ENCODE data around the gene NR5A2.

The NR5A2 gene

DNA sequence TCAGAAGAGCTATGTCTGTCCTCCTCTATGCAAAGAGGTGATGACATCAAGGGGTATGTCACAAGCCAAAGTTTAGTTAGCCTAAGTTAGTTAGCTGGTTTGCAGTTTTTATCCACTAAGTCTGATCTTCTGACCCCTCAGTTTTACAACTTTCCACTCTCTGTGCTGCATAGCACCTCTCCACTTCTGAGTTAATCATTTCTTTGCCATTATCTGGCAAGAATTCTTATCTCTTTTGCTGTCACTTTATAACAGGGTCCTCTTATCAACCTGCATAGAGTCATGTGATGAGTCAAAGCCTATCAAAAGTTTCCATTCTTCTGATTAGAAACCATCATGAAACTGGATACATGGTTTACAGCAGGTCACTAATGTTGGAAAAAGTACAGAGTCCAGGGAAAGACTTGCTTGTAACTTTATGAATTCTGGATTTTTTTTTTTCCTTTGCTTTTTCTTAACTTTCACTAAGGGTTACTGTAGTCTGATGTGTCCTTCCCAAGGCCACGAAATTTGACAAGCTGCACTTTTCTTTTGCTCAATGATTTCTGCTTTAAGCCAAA, at the start of gene NR5A2:
TSS of gene NR5A2 (plus strand) at position 447 of the 560 bp plus-strand sequence. CDS start 138 bp downstream, outside the sequence.
- peaks cover 80% of the 10 kb centered on the region for H3K27me3 Mint-ChIP-seq
- H3K36me3 Mint-ChIP-seq (ENCODE audit: low read depth) = no peaks in the 10 kb centered on the region
- H3K9me3 Mint-ChIP-seq = no peaks in the 10 kb centered on the region
- H3K27ac Mint-ChIP-seq = no peak within 1 kb of the TSS
- H3K4me3 Mint-ChIP-seq = no peak within 1 kb of the TSS
- peaks cover 8% of the 10 kb centered on the region for H3K4me1 Mint-ChIP-seq (ENCODE audit: low read depth)

DNA sequence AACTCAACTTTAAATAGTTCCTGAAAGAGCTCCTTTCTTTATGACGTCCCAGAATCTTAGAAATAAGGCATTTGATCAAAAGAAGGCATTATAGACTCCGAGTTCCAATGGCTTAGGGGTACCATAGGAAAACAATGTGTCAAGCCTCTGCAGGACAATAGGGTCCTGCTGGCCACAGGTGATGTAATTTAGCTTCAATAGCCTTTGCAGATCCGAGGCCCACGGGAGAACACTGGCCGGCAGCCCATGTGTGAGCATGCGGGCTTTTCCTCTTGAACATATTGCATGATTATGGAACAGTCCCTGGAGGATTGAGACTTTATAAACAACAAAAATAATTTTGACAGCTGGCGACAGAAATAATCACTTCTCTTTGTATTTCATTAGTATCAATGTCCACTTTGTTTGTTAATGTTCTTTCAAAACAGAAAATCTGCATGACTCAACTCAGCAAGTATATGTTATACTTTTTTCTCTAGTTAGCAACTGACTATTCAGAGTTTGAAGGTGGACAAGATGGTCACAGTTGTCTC, 49.0 kb upstream of the NR5A2 start:
- H3K4me3 Mint-ChIP-seq = no peak overlapping the region
- no peaks in the 10 kb centered on the region for H3K36me3 Mint-ChIP-seq (ENCODE audit: low read depth)
- no peaks in the 10 kb centered on the region for H3K4me1 Mint-ChIP-seq (ENCODE audit: low read depth)
- no peaks in the 10 kb centered on the region for H3K9me3 Mint-ChIP-seq
- H3K27me3 Mint-ChIP-seq = peaks cover 26% of the 10 kb centered on the region
- no peak overlapping the region for H3K27ac Mint-ChIP-seq

DNA sequence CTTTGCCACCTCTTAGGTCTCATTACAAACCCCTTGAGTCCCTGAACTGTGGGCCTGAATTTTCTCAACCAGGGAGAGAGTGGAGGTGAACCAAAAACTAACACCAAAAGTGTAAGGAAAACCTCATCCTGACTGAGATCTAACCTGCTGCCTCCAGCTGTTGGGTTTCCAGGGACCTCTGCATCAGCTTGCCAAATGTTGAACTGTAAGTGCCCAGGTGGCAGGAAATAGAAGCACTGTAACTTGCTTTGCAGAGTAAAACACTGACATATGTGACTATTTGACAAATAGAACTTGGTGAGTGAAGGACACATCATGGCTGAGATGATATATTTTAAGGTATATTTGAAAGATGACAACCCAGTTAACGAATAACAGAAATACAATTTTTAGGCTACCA, 48.4 kb upstream of the NR5A2 start:
- Mint-ChIP-seq H3K4me3 (no peak overlapping the region), H3K27me3 (peaks cover 22% of the 10 kb centered on the region), H3K9me3 (no peaks in the 10 kb centered on the region), H3K36me3 (ENCODE audit: low read depth) (no peaks in the 10 kb centered on the region), H3K27ac (no peak overlapping the region), H3K4me1 (ENCODE audit: low read depth) (no peaks in the 10 kb centered on the region)

DNA sequence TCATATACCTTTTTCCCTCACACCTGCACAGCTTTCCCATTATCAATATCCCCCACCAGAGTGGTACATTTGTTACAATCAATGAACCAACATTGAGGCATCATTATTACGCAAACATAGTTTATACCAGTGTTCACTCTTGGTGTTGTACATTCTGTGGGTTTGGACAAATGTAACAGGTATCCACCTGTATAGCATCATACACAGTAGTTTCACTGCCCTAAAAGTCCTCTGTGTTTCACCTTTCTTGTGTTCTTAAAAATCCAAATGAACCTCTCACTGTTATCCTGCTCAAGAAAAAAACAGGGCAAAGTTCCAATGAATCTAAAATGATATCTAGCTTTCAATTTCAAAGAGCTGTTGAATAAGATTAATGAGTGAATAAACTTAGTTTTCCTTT, 45.9 kb upstream of the NR5A2 start:
- H3K27ac Mint-ChIP-seq = no peak overlapping the region
- no peaks in the 10 kb centered on the region for H3K4me1 Mint-ChIP-seq (ENCODE audit: low read depth)
- H3K36me3 Mint-ChIP-seq (ENCODE audit: low read depth) = no peaks in the 10 kb centered on the region
- peaks cover 14% of the 10 kb centered on the region for H3K27me3 Mint-ChIP-seq
- H3K9me3 Mint-ChIP-seq = no peaks in the 10 kb centered on the region
- H3K4me3 Mint-ChIP-seq = no peak overlapping the region

DNA sequence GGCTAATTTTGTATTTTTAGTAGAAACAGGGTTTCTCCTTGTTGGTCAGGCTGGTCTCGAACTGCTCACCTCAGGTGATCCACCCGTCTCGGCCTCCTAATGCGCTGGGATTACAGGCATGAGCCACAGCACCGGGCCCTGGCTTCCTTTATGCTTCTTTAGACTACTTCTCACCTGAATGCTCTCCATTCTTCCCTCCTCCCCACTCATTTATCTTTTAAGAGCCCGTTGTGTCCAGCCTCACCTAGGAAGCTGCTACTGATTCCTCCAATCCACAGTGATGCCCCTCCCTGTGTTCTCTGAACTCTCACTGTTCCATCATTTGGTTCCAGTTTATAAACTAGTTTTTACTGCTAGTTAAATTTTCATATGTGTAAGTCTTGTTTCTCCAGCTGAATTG, 44.9 kb upstream of the NR5A2 start:
- Mint-ChIP-seq H3K27ac (no peak overlapping the region), H3K4me3 (no peak overlapping the region), H3K4me1 (ENCODE audit: low read depth) (no peaks in the 10 kb centered on the region), H3K27me3 (peaks cover 13% of the 10 kb centered on the region), H3K36me3 (ENCODE audit: low read depth) (no peaks in the 10 kb centered on the region), H3K9me3 (no peaks in the 10 kb centered on the region)

DNA sequence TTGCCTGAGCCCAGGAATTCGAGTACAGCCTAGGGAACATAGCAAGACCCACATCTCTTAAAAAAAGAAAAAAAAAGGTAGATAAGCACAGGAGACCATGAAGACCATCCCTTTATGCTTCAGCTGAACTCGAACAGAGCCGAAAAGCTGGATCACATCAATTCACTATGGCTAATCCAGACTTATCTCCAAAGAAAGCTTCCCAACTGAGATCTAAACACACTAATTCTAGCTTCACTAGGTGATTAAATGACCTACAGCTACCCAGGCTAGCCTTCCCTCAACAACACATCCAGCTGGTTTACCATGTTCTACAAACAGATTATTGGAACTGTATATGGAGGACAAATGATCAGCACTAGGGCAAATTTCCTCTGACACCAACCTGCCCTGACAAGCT, 44.0 kb upstream of the NR5A2 start:
- H3K9me3 Mint-ChIP-seq = no peaks in the 10 kb centered on the region
- H3K27ac Mint-ChIP-seq = no peak overlapping the region
- H3K36me3 Mint-ChIP-seq (ENCODE audit: low read depth) = no peaks in the 10 kb centered on the region
- H3K27me3 Mint-ChIP-seq = peaks cover 10% of the 10 kb centered on the region
- H3K4me3 Mint-ChIP-seq = no peak overlapping the region
- no peaks in the 10 kb centered on the region for H3K4me1 Mint-ChIP-seq (ENCODE audit: low read depth)

DNA sequence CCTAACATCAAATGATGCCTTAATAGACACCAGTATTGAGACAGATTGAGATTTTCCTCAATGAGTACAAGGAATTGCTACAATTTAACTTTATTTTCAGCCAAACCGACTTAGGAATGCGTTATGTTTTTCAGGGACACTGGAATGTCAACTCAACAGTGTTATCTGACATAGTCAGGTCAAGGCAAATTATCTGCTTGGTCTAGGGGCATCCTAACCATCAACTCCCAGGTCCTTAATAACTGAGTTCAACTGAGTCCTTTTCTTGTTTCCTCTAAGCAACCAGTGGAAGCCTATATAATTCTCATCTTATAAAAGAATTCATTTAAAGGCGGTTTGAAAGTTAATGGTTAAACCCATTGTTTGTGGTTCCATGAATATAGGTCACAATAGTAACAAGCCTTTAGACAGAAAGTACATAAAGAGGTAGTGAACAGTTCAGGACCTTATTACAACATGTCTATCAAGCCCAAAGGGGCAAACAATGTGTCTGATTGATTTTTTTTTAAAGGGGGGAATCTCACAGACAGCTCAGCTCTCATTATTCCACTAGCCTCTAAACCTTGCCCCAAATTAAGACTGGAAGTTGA, 32.3 kb upstream of the NR5A2 start:
- Mint-ChIP-seq H3K4me1 (ENCODE audit: low read depth) (no peaks in the 10 kb centered on the region), H3K36me3 (ENCODE audit: low read depth) (no peaks in the 10 kb centered on the region), H3K27me3 (peaks cover 23% of the 10 kb centered on the region), H3K27ac (no peak overlapping the region), H3K4me3 (no peak overlapping the region), H3K9me3 (no peaks in the 10 kb centered on the region)

DNA sequence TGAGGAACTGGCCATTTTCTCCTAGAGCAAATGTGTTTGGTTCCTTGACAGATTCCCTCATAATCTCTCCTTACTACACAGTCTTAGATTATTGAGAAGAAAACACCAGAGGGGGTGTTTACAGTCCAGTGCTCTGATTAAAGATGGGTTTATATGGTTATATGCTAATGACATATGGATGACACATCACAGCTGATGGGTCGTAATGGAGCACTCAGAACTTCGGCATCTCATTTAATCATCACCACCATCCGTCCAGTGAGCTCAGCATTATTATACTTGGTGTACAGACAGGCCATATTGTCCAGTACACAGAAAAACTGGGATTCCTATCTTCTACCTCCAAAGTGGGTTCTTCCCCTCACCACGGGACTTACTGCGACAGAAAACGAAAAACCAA, 22.3 kb upstream of the NR5A2 start:
- Mint-ChIP-seq H3K27me3 (peaks cover 7% of the 10 kb centered on the region), H3K36me3 (ENCODE audit: low read depth) (no peaks in the 10 kb centered on the region), H3K4me1 (ENCODE audit: low read depth) (no peaks in the 10 kb centered on the region), H3K4me3 (no peak overlapping the region), H3K9me3 (no peaks in the 10 kb centered on the region), H3K27ac (no peak overlapping the region)

DNA sequence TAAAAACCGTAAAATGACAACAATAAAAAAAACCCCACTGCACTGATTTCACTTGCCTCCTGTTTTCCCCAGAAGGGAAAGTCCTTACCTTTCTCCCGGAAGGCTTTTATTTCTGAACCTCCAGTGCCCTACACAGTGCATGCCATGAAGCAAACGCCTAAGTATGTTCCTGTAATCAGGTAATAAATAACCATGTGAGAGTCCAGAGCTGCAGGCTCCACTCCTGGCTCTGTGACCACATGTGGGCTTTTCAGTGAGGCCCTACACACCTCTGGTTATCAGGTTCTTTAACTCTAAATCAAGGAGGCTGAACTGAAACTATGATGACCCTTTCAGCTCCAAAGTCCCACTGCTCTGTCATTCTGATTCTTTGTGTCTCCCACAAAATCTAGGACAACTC, 20.8 kb upstream of the NR5A2 start:
- Mint-ChIP-seq H3K9me3 (no peaks in the 10 kb centered on the region), H3K4me1 (ENCODE audit: low read depth) (no peaks in the 10 kb centered on the region), H3K36me3 (ENCODE audit: low read depth) (no peaks in the 10 kb centered on the region), H3K27me3 (peaks cover 10% of the 10 kb centered on the region), H3K27ac (no peak overlapping the region), H3K4me3 (no peak overlapping the region)

DNA sequence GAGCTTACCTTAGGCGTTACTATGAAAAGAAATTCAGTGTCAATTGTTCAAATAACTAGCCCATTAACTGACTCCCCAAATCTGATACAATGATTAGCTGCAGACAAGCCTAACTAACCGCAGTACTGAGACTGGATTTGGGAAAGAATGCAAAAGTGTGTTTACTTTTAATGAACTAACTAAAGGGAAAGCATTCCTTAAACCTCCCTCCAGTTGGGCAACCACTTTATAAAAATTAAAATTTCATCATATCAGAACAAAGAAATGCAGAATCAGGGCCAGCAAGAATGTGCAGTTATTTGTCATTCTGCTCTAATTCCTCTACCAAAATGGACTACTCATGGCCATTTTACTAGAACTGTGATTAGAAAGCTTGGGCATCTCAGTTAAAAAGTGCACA, 11.7 kb upstream of the NR5A2 start:
- H3K27me3 Mint-ChIP-seq = peaks cover 33% of the 10 kb centered on the region
- H3K36me3 Mint-ChIP-seq (ENCODE audit: low read depth) = no peaks in the 10 kb centered on the region
- no peak overlapping the region for H3K27ac Mint-ChIP-seq
- no peaks in the 10 kb centered on the region for H3K9me3 Mint-ChIP-seq
- H3K4me3 Mint-ChIP-seq = no peak overlapping the region
- H3K4me1 Mint-ChIP-seq (ENCODE audit: low read depth) = no peaks in the 10 kb centered on the region

DNA sequence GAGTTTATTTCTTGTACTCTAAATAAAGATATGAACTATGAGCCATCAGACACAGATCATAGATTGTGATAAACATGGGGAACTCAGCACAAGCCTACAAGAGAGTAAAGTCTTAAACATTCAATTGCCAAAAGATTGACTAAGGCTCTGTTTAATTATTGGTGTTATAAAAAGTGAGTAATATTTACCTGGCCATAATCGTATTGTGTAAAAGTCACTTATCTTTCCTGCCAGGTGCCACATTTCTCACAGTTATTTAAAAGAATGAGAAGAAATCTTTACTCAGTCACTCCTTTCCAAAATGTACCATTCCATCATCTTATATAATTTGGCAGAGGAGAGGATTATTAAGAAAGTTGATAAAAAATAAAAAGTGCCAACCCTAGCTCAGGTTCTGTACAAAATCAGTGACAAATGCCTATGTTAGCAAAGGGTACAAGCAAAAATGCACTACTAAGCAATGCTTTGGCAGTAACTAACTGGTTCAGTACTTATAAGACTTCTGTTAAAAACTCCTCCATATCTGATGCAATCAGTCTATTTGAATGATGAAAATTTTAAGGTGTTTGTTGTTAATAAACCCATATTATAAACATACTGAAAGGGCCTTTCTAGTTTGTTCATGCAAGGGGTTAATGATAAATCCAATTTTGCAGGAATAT, 5.8 kb upstream of the NR5A2 start:
- Mint-ChIP-seq H3K9me3 (no peaks in the 10 kb centered on the region), H3K4me3 (no peak overlapping the region), H3K27me3 (peaks cover 38% of the 10 kb centered on the region), H3K27ac (no peak overlapping the region), H3K36me3 (ENCODE audit: low read depth) (no peaks in the 10 kb centered on the region), H3K4me1 (ENCODE audit: low read depth) (no peaks in the 10 kb centered on the region)

DNA sequence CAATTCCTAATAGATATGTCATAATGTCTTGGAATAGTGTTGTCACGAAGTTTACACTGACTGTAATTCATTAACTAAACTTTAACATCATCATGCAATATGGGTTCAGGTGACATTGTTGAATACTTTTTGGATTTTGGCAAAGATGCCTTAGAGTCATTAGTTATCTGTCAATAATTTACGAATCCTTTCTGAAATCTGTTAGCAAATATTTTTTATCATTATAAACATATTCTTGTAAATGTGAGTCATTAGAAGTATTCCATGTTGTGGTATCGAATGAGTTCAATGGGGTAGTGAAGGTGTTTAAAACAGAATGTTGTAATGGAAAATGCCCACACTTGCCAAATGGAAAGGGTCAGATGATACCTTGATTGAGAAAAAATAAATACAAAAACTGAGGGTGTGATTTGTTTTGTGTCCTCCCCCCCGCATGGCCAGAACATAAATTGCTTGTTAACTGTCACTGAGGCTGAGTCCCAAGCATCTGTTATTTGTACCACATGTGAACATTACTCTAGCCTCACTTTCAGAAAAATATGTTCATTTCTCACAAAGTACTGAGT, 5.2 kb upstream of the NR5A2 start:
- Mint-ChIP-seq H3K27ac (no peak overlapping the region), H3K4me3 (no peak overlapping the region), H3K36me3 (ENCODE audit: low read depth) (no peaks in the 10 kb centered on the region), H3K4me1 (ENCODE audit: low read depth) (no peaks in the 10 kb centered on the region), H3K9me3 (no peaks in the 10 kb centered on the region), H3K27me3 (peaks cover 41% of the 10 kb centered on the region)

DNA sequence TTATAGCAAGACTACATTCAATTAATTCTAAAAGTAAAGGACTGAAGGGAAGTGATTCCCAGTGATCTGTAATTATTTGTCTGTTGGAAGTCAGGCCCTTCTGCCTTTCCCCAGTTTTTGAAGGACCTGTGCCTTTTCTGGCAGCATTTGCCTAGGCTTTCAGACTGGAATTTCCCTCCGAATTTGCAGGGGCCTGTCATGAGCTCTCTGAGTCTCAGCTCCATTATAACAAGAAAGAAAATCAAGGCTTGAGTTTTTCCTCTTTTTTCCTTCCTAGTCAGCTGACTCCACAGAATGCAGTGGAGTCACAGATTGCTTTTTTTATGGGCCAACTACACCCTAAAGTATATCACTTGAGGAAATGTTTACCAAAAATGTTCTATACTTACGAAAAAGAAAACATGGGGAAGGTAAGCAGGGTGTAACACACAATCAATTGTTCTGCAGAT, 1.1 kb downstream of the NR5A2 start:
- Mint-ChIP-seq H3K4me1 (ENCODE audit: low read depth) (peaks cover 8% of the 10 kb centered on the region), H3K27ac (no peak overlapping the region), H3K36me3 (ENCODE audit: low read depth) (no peaks in the 10 kb centered on the region), H3K27me3 (peaks cover 75% of the 10 kb centered on the region), H3K4me3 (peak overlapping the region; percentile 71), H3K9me3 (no peaks in the 10 kb centered on the region)

DNA sequence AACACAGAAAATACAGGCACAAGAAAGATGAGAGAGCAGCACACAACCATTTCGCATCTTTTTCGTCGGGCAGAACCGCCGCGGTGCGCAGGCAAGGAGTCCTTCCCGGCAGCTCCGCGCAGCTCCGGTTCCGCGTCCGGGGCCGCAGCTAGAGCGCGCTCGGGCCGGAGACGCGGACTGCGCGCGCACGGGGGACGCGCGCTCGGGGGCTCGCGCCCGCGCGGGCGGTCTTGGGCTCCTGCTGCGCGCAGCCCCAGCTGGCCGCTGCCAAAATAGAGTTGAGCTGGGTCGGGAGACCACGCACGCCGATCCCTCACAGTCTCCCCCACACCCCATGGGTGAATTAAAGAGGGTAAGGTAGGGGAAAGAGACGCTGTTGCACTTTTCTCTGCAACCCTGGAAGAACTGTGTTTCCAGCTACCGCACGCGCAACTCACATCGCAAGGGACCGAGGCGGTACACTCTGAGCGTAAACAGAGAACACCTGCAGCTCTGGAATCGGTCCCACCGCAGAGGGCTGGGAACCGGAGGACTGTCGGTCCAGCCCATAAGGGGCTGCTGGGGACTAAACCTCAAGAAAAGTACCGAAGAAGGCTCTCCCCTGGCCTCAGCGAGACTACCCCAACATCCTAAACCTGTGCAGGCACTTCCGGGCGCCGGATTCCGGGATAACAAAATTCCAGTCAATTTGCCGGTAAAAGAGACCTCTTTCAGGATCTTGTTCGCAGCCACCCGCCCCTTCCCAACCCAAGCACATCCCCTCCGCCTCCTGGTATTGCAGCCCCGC, 1.7 kb downstream of the NR5A2 start:
- Mint-ChIP-seq H3K36me3 (ENCODE audit: low read depth) (no peaks in the 10 kb centered on the region), H3K27me3 (peaks cover 69% of the 10 kb centered on the region), H3K27ac (no peak overlapping the region), H3K9me3 (no peaks in the 10 kb centered on the region), H3K4me3 (peak overlapping the region; percentile 71), H3K4me1 (ENCODE audit: low read depth) (peaks cover 8% of the 10 kb centered on the region)

DNA sequence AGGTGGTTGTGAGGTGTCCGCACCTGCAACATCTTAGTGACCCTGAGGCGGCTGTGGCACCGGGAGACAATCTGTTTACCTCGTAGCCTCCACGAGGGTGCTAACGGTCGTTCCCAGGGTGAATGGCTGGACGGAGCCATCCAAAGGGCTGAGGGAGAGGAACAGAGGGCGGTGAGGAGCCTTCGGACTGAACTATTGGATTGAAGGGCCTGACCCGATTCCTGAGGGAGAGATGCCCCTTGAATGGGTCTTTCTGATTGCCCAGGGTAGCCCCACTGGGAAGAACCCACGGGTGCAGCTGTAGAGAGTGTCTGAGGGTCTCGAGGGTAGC, 2.3 kb downstream of the NR5A2 start:
- Mint-ChIP-seq H3K4me1 (ENCODE audit: low read depth) (peaks cover 8% of the 10 kb centered on the region), H3K36me3 (ENCODE audit: low read depth) (no peaks in the 10 kb centered on the region), H3K27me3 (peaks cover 66% of the 10 kb centered on the region), H3K9me3 (no peaks in the 10 kb centered on the region), H3K27ac (no peak overlapping the region), H3K4me3 (peak overlapping the region; percentile 52)
